ENCODE data around the gene PLCB2. TPM values are rescaled to one million over a fixed set of nuclear protein-coding genes. Genes with fewer than 3 reads are reported as not detected.

PLCB2 gene
- total and polyA plus RNA-seq, 2 donors (not counting 1 experiment from before 2014, with no cell fraction given), result 166 to 312 TPM

DNA sequence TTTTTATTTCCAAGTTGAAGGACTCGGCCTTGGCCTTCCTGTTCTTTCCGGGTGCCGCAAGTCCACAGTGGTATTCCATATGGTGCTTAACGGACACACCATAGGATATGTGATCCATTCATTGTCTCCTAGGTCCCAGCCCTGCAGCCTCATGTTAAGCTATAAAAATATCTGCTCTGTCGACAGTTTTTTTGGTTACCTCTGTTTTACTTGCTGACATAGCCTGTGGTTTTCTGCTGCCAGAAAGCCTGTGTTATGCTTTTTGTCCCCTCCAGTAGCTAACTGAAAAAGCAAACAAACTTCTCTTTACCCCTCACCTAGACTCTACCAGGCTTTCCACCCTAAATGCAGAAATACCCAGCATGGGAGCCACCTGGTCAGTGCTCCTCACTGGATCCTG lies 21.0 kb upstream of the PLCB2 start:
- TF ChIP-seq, protein P1, sequence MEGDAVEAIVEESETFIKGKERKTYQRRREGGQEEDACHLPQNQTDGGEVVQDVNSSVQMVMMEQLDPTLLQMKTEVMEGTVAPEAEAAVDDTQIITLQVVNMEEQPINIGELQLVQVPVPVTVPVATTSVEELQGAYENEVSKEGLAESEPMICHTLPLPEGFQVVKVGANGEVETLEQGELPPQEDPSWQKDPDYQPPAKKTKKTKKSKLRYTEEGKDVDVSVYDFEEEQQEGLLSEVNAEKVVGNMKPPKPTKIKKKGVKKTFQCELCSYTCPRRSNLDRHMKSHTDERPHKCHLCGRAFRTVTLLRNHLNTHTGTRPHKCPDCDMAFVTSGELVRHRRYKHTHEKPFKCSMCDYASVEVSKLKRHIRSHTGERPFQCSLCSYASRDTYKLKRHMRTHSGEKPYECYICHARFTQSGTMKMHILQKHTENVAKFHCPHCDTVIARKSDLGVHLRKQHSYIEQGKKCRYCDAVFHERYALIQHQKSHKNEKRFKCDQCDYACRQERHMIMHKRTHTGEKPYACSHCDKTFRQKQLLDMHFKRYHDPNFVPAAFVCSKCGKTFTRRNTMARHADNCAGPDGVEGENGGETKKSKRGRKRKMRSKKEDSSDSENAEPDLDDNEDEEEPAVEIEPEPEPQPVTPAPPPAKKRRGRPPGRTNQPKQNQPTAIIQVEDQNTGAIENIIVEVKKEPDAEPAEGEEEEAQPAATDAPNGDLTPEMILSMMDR (IDR thresholded peaks at IDR 0.05), result no peak
- no peak for TF ChIP-seq EZH2 (IDR thresholded peaks at IDR 0.05; ENCODE audit: borderline replicate concordance, insufficient read depth, low read depth, low read length, poor library complexity, severe bottlenecking)
- ATAC-seq (ENCODE audit: low read depth) (no peak), DNase-seq (no peak)
- Mint-ChIP-seq H3K4me1 (peaks cover 21% of the 10 kb centered on the region), H3K27me3 (no peaks in the 10 kb centered on the region), H3K4me3 (no peak overlapping the region), H3K9me3 (ENCODE audit: insufficient read depth) (no peaks in the 10 kb centered on the region), H3K27ac (no peak overlapping the region)
- no peak overlapping the region for H3K9ac ChIP-seq (ENCODE audit: low read length)
- no peak overlapping the region for H2AFZ ChIP-seq (ENCODE audit: insufficient read depth, low read depth, low read length, poor library complexity, severe bottlenecking)
- WGBS (ENCODE audit: insufficient coverage), result 56% methylated on average over 5 of the region's 5 CpGs
- no peaks in the 10 kb centered on the region for H4K20me1 ChIP-seq (ENCODE audit: control insufficient read depth, insufficient read depth, low read length, poor library complexity, severe bottlenecking)
- intact Hi-C loops (cut with micrococcal nuclease), result no loop called here
- no peaks in the 10 kb centered on the region for H3K27me3 ChIP-seq (replicated peaks in 1 of 4; ENCODE audit: control extremely low read depth in 1 of 4, control insufficient read depth in 3 of 4, insufficient read depth in 4 of 4, low read length in 3 of 4)
- H3K4me3 ChIP-seq (ENCODE audit: control extremely low read depth in 1 of 5, extremely low read depth in 1 of 5, insufficient read depth in 1 of 5, low read depth in 2 of 5, low read length in 4 of 5), result no peak overlapping the region
- H3K79me2 ChIP-seq (ENCODE audit: control insufficient read depth, insufficient read depth, low read length), result no peaks in the 10 kb centered on the region
- H3K9me3 ChIP-seq (ENCODE audit: control extremely low read depth in 1 of 3, control insufficient read depth in 2 of 3, insufficient read depth in 1 of 3, low read length in 2 of 3), result no peaks in the 10 kb centered on the region
- H3K4me2 ChIP-seq (replicated peaks; ENCODE audit: low read depth, low read length, poor library complexity, severe bottlenecking), result no peak overlapping the region
- no peaks in the 10 kb centered on the region for H3K36me3 ChIP-seq (replicated peaks in 1 of 2; ENCODE audit: control extremely low read depth in 1 of 2, control insufficient read depth in 1 of 2, extremely low read depth in 1 of 2, insufficient read depth in 2 of 2, low read length in 1 of 2)
- POLR2A ChIA-PET, result no interaction called here
- peaks cover 18 to 21% of the 10 kb centered on the region in 2 donors for H3K4me1 ChIP-seq (ENCODE audit: control insufficient read depth in 2 of 2, insufficient read depth in 2 of 2, low read length in 2 of 2)
- CTCF ChIA-PET, result interaction anchor here (0.9 to 7.3 kb wide), 8 partner anchors 8 to 94 kb away, joined by 3 to 134 read pairs (median 14); partner anchors contain the start of genes CCDC9B and PLCB2
- H3K27ac ChIP-seq (ENCODE audit: low read length in 2 of 2), result no peak overlapping the region

DNA sequence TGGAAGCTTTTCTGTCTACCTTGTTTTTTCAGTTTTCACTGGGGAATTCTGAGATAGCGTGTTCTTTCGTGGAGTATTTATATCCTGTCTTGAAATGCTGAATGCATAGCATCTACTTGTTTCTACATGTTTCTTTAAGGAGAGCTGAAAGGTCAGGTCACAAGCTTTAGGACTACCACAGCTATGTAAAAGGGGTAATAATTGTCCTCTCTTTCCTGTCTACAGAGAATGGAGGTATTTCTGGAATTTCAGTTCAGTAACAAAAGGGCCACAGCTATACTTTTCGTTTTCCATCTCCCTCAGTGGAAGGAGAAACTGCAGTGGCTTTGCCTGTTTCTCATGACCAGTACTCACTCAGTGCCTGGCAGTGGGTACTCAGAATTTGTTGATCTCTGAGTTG lies 20.4 kb upstream of the PLCB2 start:
- Histone ChIP-seq H3K27me3 (replicated peaks in 1 of 4; ENCODE audit: control extremely low read depth in 1 of 4, control insufficient read depth in 3 of 4, insufficient read depth in 4 of 4, low read length in 3 of 4) (no peaks in the 10 kb centered on the region), H3K36me3 (replicated peaks in 1 of 2; ENCODE audit: control extremely low read depth in 1 of 2, control insufficient read depth in 1 of 2, extremely low read depth in 1 of 2, insufficient read depth in 2 of 2, low read length in 1 of 2) (no peaks in the 10 kb centered on the region), H3K4me2 (replicated peaks; ENCODE audit: low read depth, low read length, poor library complexity, severe bottlenecking) (no peak overlapping the region), H3K9me3 (ENCODE audit: control extremely low read depth in 1 of 3, control insufficient read depth in 2 of 3, insufficient read depth in 1 of 3, low read length in 2 of 3) (no peaks in the 10 kb centered on the region), H2AFZ (ENCODE audit: insufficient read depth, low read depth, low read length, poor library complexity, severe bottlenecking) (no peak overlapping the region), H4K20me1 (ENCODE audit: control insufficient read depth, insufficient read depth, low read length, poor library complexity, severe bottlenecking) (no peaks in the 10 kb centered on the region), H3K9ac (ENCODE audit: low read length) (no peak overlapping the region), H3K4me3 (ENCODE audit: control extremely low read depth in 1 of 5, extremely low read depth in 1 of 5, insufficient read depth in 1 of 5, low read depth in 2 of 5, low read length in 4 of 5) (no peak overlapping the region), H3K27ac (ENCODE audit: low read length in 2 of 2) (no peak overlapping the region), H3K79me2 (ENCODE audit: control insufficient read depth, insufficient read depth, low read length) (no peaks in the 10 kb centered on the region), H3K4me1 (ENCODE audit: control insufficient read depth in 2 of 2, insufficient read depth in 2 of 2, low read length in 2 of 2) (peaks cover 14 to 16% of the 10 kb centered on the region in 2 donors)
- CTCF ChIA-PET, result interaction anchor here (1.1 to 7.3 kb wide), 8 partner anchors 9 to 94 kb away, joined by 3 to 134 read pairs (median 14); partner anchors contain the start of genes CCDC9B and PLCB2
- Mint-ChIP-seq H3K27me3 (no peaks in the 10 kb centered on the region), H3K9me3 (ENCODE audit: insufficient read depth) (no peaks in the 10 kb centered on the region), H3K4me1 (peaks cover 20% of the 10 kb centered on the region), H3K4me3 (no peak overlapping the region), H3K27ac (no peak overlapping the region)
- no peak for ATAC-seq (ENCODE audit: low read depth)
- POLR2A ChIA-PET, result no interaction called here
- no peak for TF ChIP-seq EZH2 (IDR thresholded peaks at IDR 0.05; ENCODE audit: borderline replicate concordance, insufficient read depth, low read depth, low read length, poor library complexity, severe bottlenecking)
- TF ChIP-seq, protein P1 (IDR thresholded peaks at IDR 0.05), result no peak
- DNase-seq, result no peak
- intact Hi-C loops (cut with micrococcal nuclease), result no loop called here
- WGBS (ENCODE audit: insufficient coverage), result 0% methylated on average over 1 of the region's 3 CpGs
